GM23248 (cell line): Measurements from ENCODE around the gene MAPK8IP2.

ENCODE experiments used
- EZH2 ChIP-seq: fragments of 200-600 bp; sonication (generic); IDR thresholded peaks from 2 replicates; pipeline ENCODE4 v1.6.1; 2018; ENCODE audit warnings: antibody characterized with exemption, mild to moderate bottlenecking; ENCODE audit not compliant: insufficient read depth, poor library complexity, severe bottlenecking
- EZH2phosphoT487 ChIP-seq: fragments of 200-600 bp; sonication (generic); IDR thresholded peaks from 2 replicates; pipeline ENCODE4 v1.6.1; 2018; ENCODE audit warnings: antibody characterized with exemption, moderate library complexity, mild to moderate bottlenecking, low read depth; ENCODE audit not compliant: insufficient read depth

DNA sequence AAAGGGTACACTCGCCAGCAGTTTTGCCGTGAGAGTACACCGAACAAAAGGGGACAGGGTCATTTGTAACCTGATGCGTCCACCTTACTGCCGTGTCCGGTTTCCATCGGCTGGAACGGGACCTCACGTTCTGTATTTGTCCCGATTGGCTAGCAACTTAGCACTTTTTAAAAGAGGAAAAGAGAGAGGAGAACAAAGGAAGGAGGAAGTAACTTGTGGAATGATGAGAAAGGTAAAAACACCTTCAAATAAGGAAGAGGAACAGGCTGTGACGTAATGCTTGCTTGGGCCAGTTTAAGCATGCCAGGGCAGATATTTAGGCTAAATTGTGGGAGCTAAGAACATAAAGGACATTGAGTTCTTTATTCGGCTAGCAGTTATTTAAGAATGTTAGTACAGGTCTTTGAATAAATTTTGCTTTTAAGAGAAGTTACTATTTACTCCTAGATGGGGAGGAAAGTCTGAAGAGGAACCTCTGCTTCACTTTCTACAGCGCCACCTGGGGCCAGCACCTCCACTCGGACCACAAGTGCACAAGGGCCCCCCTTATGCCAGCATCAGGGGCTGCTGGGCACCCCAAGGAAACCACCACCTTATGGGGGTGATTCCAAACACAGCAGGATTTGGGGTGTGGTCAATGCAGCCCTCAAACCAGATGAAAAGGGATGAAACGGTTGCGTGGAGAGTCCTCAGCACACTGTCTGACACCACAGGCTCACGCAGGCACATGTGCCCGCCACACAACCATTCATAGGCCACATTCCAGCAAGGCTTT, 21.5 kb downstream of the MAPK8IP2 start:
- TF ChIP-seq EZH2 (no peak), EZH2phosphoT487 (no peak)
